NB4 (cell line): ENCODE results near the gene C1QTNF1.

Experiments
- DNase-seq: peaks from one replicate; pipeline ENCODE4 v3.0.0; 2010; ENCODE audit warnings: low read depth
- H3K4me3 ChIP-seq: one replicate; pipeline ENCODE4 v1.5.1; 2011; ENCODE audit warnings: mild to moderate bottlenecking, low read depth, low read length, moderate library complexity
- CTCF ChIP-seq: IDR thresholded peaks from one replicate; pipeline ENCODE4 v1.5.1; 2012; ENCODE audit warnings: low read depth, low read length
- MAX ChIP-seq: IDR thresholded peaks from 2 replicates; pipeline ENCODE4 v1.6.1; 2011; ENCODE audit warnings: low read depth, low read length
- MYC ChIP-seq: IDR thresholded peaks from 2 replicates; pipeline ENCODE4 v1.6.1; 2011; ENCODE audit warnings: low read depth, low read length
- POLR2A ChIP-seq: IDR thresholded peaks from 2 replicates; pipeline ENCODE4 v1.6.1; 2011; ENCODE audit warnings: mild to moderate bottlenecking; ENCODE audit not compliant: insufficient read length; ENCODE audit errors: extremely low read depth

The C1QTNF1 gene

GRCh38 chr17:79070266-79070880 is 46.4 kb downstream of the C1QTNF1 start:
- DNase-seq, result no peak
- no peak overlapping the region for H3K4me3 ChIP-seq
- TF ChIP-seq POLR2A (no peak), MYC (no peak), MAX (no peak), CTCF (no peak)

- H3K4me3 ChIP-seq, result no peak overlapping the region
- no peak for TF ChIP-seq CTCF
- no peak for TF ChIP-seq MAX
- no peak for TF ChIP-seq POLR2A
- no peak for TF ChIP-seq MYC
- DNase-seq, result no peak
Measured at GRCh38 chr17:79071161-79071740, 47.3 kb downstream of the C1QTNF1 start.

- TF ChIP-seq MYC (no peak), CTCF (no peak), POLR2A (no peak), MAX (no peak)
- no peak for DNase-seq
- no peak overlapping the region for H3K4me3 ChIP-seq
Measured at GRCh38 chr17:79072544-79072943, 48.6 kb downstream of the C1QTNF1 start.

GRCh38 chr17:79073016-79073705 is 49.2 kb downstream of the C1QTNF1 start:
- no peak for DNase-seq
- TF ChIP-seq MYC (no peak), CTCF (no peak), POLR2A (no peak), MAX (no peak)
- H3K4me3 ChIP-seq, result no peak overlapping the region

- no peak for DNase-seq
- no peak for TF ChIP-seq CTCF
- no peak for TF ChIP-seq POLR2A
- no peak for TF ChIP-seq MAX
- TF ChIP-seq MYC, result no peak
- H3K4me3 ChIP-seq, result no peak overlapping the region
Measured at GRCh38 chr17:79073706-79074088, 49.7 kb downstream of the C1QTNF1 start.
